Duodenal mucosa (tissue), 2 donors: Measurements from ENCODE around the gene ANHX.

ENCODE experiments used
- H3K27ac ChIP-seq: one replicate; pipeline ENCODE4 v1.7.0; 2013; ENCODE audit warnings: low read depth, low read length
- H3K27me3 ChIP-seq, 2 donors: one replicate each; pipeline ENCODE4 v1.7.0; 2013; ENCODE audit warnings: low read length in 2 of 2, control low read depth in 1 of 2; ENCODE audit not compliant: insufficient read depth in 2 of 2, control insufficient read depth in 1 of 2
- H3K36me3 ChIP-seq, 2 donors: one replicate each; pipeline ENCODE4 v1.7.0; 2013; ENCODE audit warnings: low read length in 2 of 2, control low read depth in 1 of 2; ENCODE audit not compliant: insufficient read depth in 2 of 2, control insufficient read depth in 1 of 2
- H3K4me1 ChIP-seq, 2 donors: one replicate each; pipeline ENCODE4 v1.7.0; 2013; ENCODE audit warnings: low read length in 2 of 2, control low read depth in 1 of 2; ENCODE audit not compliant: insufficient read depth in 2 of 2, control insufficient read depth in 1 of 2
- H3K4me3 ChIP-seq, 2 donors: one replicate each; pipeline ENCODE4 v1.7.0; 2013; ENCODE audit warnings: low read length in 2 of 2, low read depth in 1 of 2
- H3K9ac ChIP-seq, 2 donors: one replicate each; pipeline ENCODE4 v1.7.0; 2013; ENCODE audit warnings: low read length in 2 of 2, low read depth in 1 of 2
- H3K9me3 ChIP-seq, 2 donors: one replicate each; pipeline ENCODE4 v1.7.0; 2013; ENCODE audit warnings: low read length in 2 of 2, control low read depth in 1 of 2; ENCODE audit not compliant: control insufficient read depth in 1 of 2

The ANHX gene

GRCh38 chr12:133172491-133172890, 63.2 kb downstream of the ANHX start:
- H3K4me1 ChIP-seq, result no peaks in the 10 kb centered on the region
- no peaks in the 10 kb centered on the region for H3K36me3 ChIP-seq
- H3K9ac ChIP-seq, result no peak overlapping the region
- no peak overlapping the region for H3K27ac ChIP-seq
- no peaks in the 10 kb centered on the region for H3K27me3 ChIP-seq
- H3K4me3 ChIP-seq, result no peak overlapping the region
- peaks cover 41 to 48% of the 10 kb centered on the region in 2 donors for H3K9me3 ChIP-seq
